Stimulated activated CD4-positive, alpha-beta T cell treated with anti-CD3 and anti-CD28 coated beads, Interleukin-4, amount 100 ng/mL, for 48 hours (primary cell): Measurements from ENCODE around the gene HOXA5.

ENCODE experiments used
- DNase-seq, 2 donors: peaks; one replicate each; pipeline ENCODE4 v3.0.0-alpha.2; 2020; ENCODE audit warnings: low read depth in 2 of 2

The HOXA5 gene

GRCh38 chr7:27107391-27108381, 35.8 kb downstream of the HOXA5 start:
- DNase-seq = no peak

- DNase-seq = no peak
These were observed 36.6 kb downstream of the HOXA5 start for GRCh38 chr7:27106901-27107240.

- no peak for DNase-seq
These were observed 37.1 kb downstream of the HOXA5 start for GRCh38 chr7:27106181-27106900.

GRCh38 chr7:27105301-27106031, 38.0 kb downstream of the HOXA5 start:
- no peak for DNase-seq

- DNase-seq = no peak
These were observed 39.0 kb downstream of the HOXA5 start for GRCh38 chr7:27104341-27105058.

GRCh38 chr7:27103489-27104226, 39.8 kb downstream of the HOXA5 start:
- DNase-seq = no peak

- DNase-seq = no peak
These were observed 40.7 kb downstream of the HOXA5 start, which contains the start of gene HOXA2 for GRCh38 chr7:27102581-27103442. Gene HOXA2, minus strand, starts transcription at chr7:27102683. Its CDS starts 183 bp downstream, at chr7:27102500.

GRCh38 chr7:27101957-27102580, 41.4 kb downstream of the HOXA5 start:
- no peak for DNase-seq

- DNase-seq = no peak
These were observed 42.1 kb downstream of the HOXA5 start for GRCh38 chr7:27101171-27101956.

- DNase-seq = no peak
These were observed 42.7 kb downstream of the HOXA5 start for GRCh38 chr7:27100694-27101170.

- no peak for DNase-seq
These were observed 43.8 kb downstream of the HOXA5 start for GRCh38 chr7:27099453-27100370.

GRCh38 chr7:27098578-27099451, 44.7 kb downstream of the HOXA5 start:
- DNase-seq = no peak

GRCh38 chr7:27097686-27098577, 45.5 kb downstream of the HOXA5 start:
- no peak for DNase-seq

GRCh38 chr7:27096768-27097514, 46.5 kb downstream of the HOXA5 start:
- no peak for DNase-seq
